HCT116 (cell line): ENCODE data around the gene DNAJC5. TPM values are rescaled to one million over a fixed set of nuclear protein-coding genes. Genes with fewer than 3 reads are reported as not detected.

Source experiments
- ATAC-seq: fragments of 200-7000 bp; cut with Tn5 transposase; 2 replicates; pipeline ENCODE4 v1.9.1; 2020; ENCODE audit warnings: mild to moderate bottlenecking, moderate library complexity
- BruUV-seq: library from RNA; stranded (reverse); fragments of 400-500 nt; replicated peaks from 2 replicates; lab custom pipeline; 2021; lab: Mats Ljungman, UMichigan
- CTCF ChIA-PET: fragments of 300-600 bp; sonication (Branson Sonifier 250); formaldehyde crosslinking; loops from one replicate; lab custom pipeline; 2021; ENCODE audit warnings: antibody characterized with exemption; lab: Charles Lee
- POLR2A ChIA-PET: fragments of 300-600, 350-600 bp; sonication (Branson Sonifier 250); formaldehyde crosslinking; loops from one replicate; lab custom pipeline; 2021; ENCODE audit warnings: antibody characterized with exemption; lab: Charles Lee
- RAD21 ChIA-PET, 2 experiments: fragments of 300-600 bp; sonication (Branson Sonifier 250); formaldehyde crosslinking; loops; one replicate each; lab custom pipeline; 2023; ENCODE audit warnings: low total read pairs in 2 of 2; ENCODE audit not compliant: uncharacterized antibody in 2 of 2, unreplicated experiment in 2 of 2, low non-redundant PET in 1 of 2; lab: Charles Lee
- DNase-seq: peaks from one replicate; pipeline ENCODE4 v3.0.0-alpha.2; 2010; ENCODE audit warnings: low read depth, low spot score
- H2AFZ ChIP-seq: fragments of 200-600 bp; shearing (Covaris generic), sonication (generic); 2 replicates; pipeline ENCODE4 v1.6.1; 2017; ENCODE audit warnings: low read depth, mixed run types, mixed read lengths, antibody characterized with exemption, low read length; ENCODE audit not compliant: poor library complexity, severe bottlenecking
- H3K27ac ChIP-seq: 2 replicates; pipeline ENCODE4 v1.5.1; 2012; ENCODE audit warnings: low read depth, low read length
- H3K27me3 ChIP-seq: fragments of 200-600 bp; sonication (generic); 2 replicates; pipeline ENCODE4 v1.6.1; 2016; ENCODE audit warnings: mixed run types, low read length, mixed read lengths; ENCODE audit not compliant: insufficient read depth
- H3K36me3 ChIP-seq, 2 experiments: fragments of 200-500 bp in 1 of 2; fragments of 200-600 bp in 1 of 2; sonication (Bioruptor generic) in 1 of 2; sonication (generic) in 1 of 2; 2 replicates each; pipeline versions ENCODE4 v1.5.1 to v1.6.1; 2014 to 2016; ENCODE audit warnings: low read length in 2 of 2, inconsistent platforms in 1 of 2, mixed read lengths in 1 of 2, mixed run types in 1 of 2; ENCODE audit not compliant: insufficient read depth in 2 of 2, control insufficient read depth in 1 of 2
- H3K4me1 ChIP-seq, 2 experiments: fragments of 200-600 bp in 1 of 2; sonication (generic) in 1 of 2; 2 replicates each; pipeline versions ENCODE4 v1.5.1 to v1.6.1; 2012 to 2017; ENCODE audit warnings: low read length in 2 of 2, inconsistent platforms in 1 of 2, mild to moderate bottlenecking in 1 of 2, mixed read lengths in 1 of 2, mixed run types in 1 of 2, moderate library complexity in 1 of 2; ENCODE audit not compliant: insufficient read depth in 2 of 2, control insufficient read depth in 1 of 2
- H3K4me2 ChIP-seq: fragments of 200-600 bp; sonication (generic); 2 replicates; pipeline ENCODE4 v1.6.1; 2017; ENCODE audit warnings: mixed run types, low read length, mixed read lengths
- H3K4me3 ChIP-seq, 2 experiments: fragments of 200-600 bp in 1 of 2; sonication (generic) in 1 of 2; replicated peaks in 1 of 2; 2 replicates each; pipeline ENCODE4 v1.5.1; 2011 to 2016; ENCODE audit warnings: low read length in 2 of 2, control low read depth in 1 of 2, low read depth in 1 of 2, mild to moderate bottlenecking in 1 of 2, mixed read lengths in 1 of 2, mixed run types in 1 of 2
- H3K79me2 ChIP-seq: fragments of 200-600 bp; sonication (generic); 2 replicates; pipeline ENCODE4 v1.6.1; 2017; ENCODE audit warnings: mild to moderate bottlenecking, mixed run types, low read length, moderate library complexity, mixed read lengths; ENCODE audit not compliant: insufficient read depth
- H3K9ac ChIP-seq: fragments of 200-600 bp; sonication (generic); 2 replicates; pipeline ENCODE4 v1.6.1; 2016; ENCODE audit warnings: low read length, mixed read lengths
- H3K9me2 ChIP-seq: fragments of 200-600 bp; sonication (generic), shearing (Covaris generic); 2 replicates; pipeline ENCODE4 v1.6.1; 2017; ENCODE audit warnings: mixed run types, mild to moderate bottlenecking, moderate library complexity; ENCODE audit not compliant: insufficient read depth
- H3K9me3 ChIP-seq, 2 experiments: fragments of 200-500 bp in 1 of 2; fragments of 200-600 bp in 1 of 2; sonication (Bioruptor generic) in 1 of 2; sonication (generic) in 1 of 2; 2 replicates each; pipeline ENCODE4 v1.6.1; 2014 to 2017; ENCODE audit warnings: low read length in 2 of 2, mixed read lengths in 2 of 2, inconsistent platforms in 1 of 2, low read depth in 1 of 2, mild to moderate bottlenecking in 1 of 2, mixed run types in 1 of 2, moderate library complexity in 1 of 2; ENCODE audit not compliant: control insufficient read depth in 1 of 2, insufficient read depth in 1 of 2
- H4K20me1 ChIP-seq: fragments of 200-600 bp; sonication (generic), shearing (Covaris generic); 2 replicates; pipeline ENCODE4 v1.6.1; 2017; ENCODE audit warnings: mixed run types, mild to moderate bottlenecking, moderate library complexity; ENCODE audit not compliant: insufficient read depth
- CBX3 ChIP-seq: IDR thresholded peaks from 2 replicates; pipeline ENCODE4 v1.6.1; 2012; ENCODE audit warnings: low read depth
- CTCF ChIP-seq, 3 experiments: fragments of 200-600 bp in 1 of 3; sonication (generic) in 1 of 3; IDR thresholded peaks in 2 of 3; conservative IDR thresholded peaks in 1 of 3; 2 replicates each; pipeline ENCODE4 v1.5.1; 2012 to 2017; ENCODE audit warnings: low read depth in 2 of 3, low read length in 2 of 3, antibody characterized with exemption in 1 of 3, borderline replicate concordance in 1 of 3, control low read depth in 1 of 3, mild to moderate bottlenecking in 1 of 3, mixed read lengths in 1 of 3, mixed run types in 1 of 3, moderate library complexity in 1 of 3; ENCODE audit not compliant: insufficient read depth in 1 of 3
- ELF1 ChIP-seq: IDR thresholded peaks from 2 replicates; pipeline ENCODE4 v1.6.1; 2012; ENCODE audit warnings: low read depth, borderline replicate concordance
- JUND ChIP-seq: IDR thresholded peaks from 2 replicates; pipeline ENCODE4 v1.6.1; 2012
- POLR2AphosphoS5 ChIP-seq: IDR thresholded peaks from 2 replicates; pipeline ENCODE4 v1.6.1; 2011; ENCODE audit warnings: mild to moderate bottlenecking, low read depth, low read length, moderate library complexity
- REST ChIP-seq: IDR thresholded peaks from 2 replicates; pipeline ENCODE4 v1.6.1; 2012; ENCODE audit warnings: low read depth
- SP1 ChIP-seq: IDR thresholded peaks from 2 replicates; pipeline ENCODE4 v1.6.1; 2012; ENCODE audit warnings: low read depth
- YY1 ChIP-seq: IDR thresholded peaks from 2 replicates; pipeline ENCODE4 v1.6.1; 2011; ENCODE audit warnings: low read length, low read depth, moderate library complexity, mild to moderate bottlenecking; ENCODE audit not compliant: insufficient replicate concordance; ENCODE audit errors: extremely low read depth
- ZBTB33 ChIP-seq: IDR thresholded peaks from 2 replicates; pipeline ENCODE4 v1.6.1; 2011; ENCODE audit warnings: mild to moderate bottlenecking, low read length, moderate library complexity; ENCODE audit not compliant: insufficient replicate concordance; ENCODE audit errors: extremely low read depth
- intact Hi-C: fragments of 100-400 bp; cut with micrococcal nuclease; formaldehyde crosslinking; loops from 2 replicates; pipeline ENCODE4 v1.10.0; 2022
- total RNA-seq: library from RNA; stranded (reverse); gene quantifications from one replicate; pipeline ENCODE4 v1.2.1, GENCODE V29; 2021; ENCODE audit not compliant: unreplicated experiment

The DNAJC5 gene
- total RNA-seq, 1 experiment from 2014 or later, result 38.3 TPM

- no TSS peak for BruUV-seq
- H3K4me1 ChIP-seq, result peaks cover 4 to 20% of the 10 kb centered on the region in 2 experiments; a peak in 3 of 4 replicates
Observed at GRCh38 chr20:63943808-63944077, 48.8 kb downstream of the DNAJC5 start.

More at GRCh38 chr20:63943808-63944077, 48.8 kb downstream of the DNAJC5 start:
- no peak for DNase-seq
- no peak overlapping the region for H3K9ac ChIP-seq
- intact Hi-C loops, result no loop called here
- H3K36me3 ChIP-seq, result peaks cover 16 to 41% of the 10 kb centered on the region in 2 experiments; a peak in 3 of 4 replicates
- H3K4me2 ChIP-seq, result no peak overlapping the region
- ATAC-seq, result no peak
- POLR2A ChIA-PET, result no interaction called here
- H3K9me3 ChIP-seq, result no peaks in the 10 kb centered on the region
- H3K27me3 ChIP-seq, result no peaks in the 10 kb centered on the region
- CTCF ChIA-PET, result no interaction called here
- no peak overlapping the region for H3K4me3 ChIP-seq
- no peaks in the 10 kb centered on the region; the same call in 1 of the 2 replicates for H4K20me1 ChIP-seq
- no peaks in the 10 kb centered on the region for H3K9me2 ChIP-seq
- H2AFZ ChIP-seq, result no peak overlapping the region
- no peak for TF ChIP-seq CTCF (IDR thresholded peaks at IDR 0.05 in 2 of 3, conservative IDR thresholded peaks at IDR 0.05 in 1 of 3; ENCODE audit: borderline replicate concordance in 1 of 3, insufficient read depth in 1 of 3, low read depth in 2 of 3, low read length in 2 of 3)
- no peak for TF ChIP-seq YY1
- no peak for TF ChIP-seq POLR2AphosphoS5
- no peak for TF ChIP-seq ELF1
- no peak for TF ChIP-seq CBX3
- TF ChIP-seq ZBTB33, result no peak
- no peak for TF ChIP-seq SP1
- no peak for TF ChIP-seq JUND
- TF ChIP-seq REST, result no peak
- peaks cover 37% of the 10 kb centered on the region for H3K79me2 ChIP-seq
- RAD21 ChIA-PET, result no interaction called here
- H3K27ac ChIP-seq, result no peak overlapping the region
